Kidney (tissue), 14 donors: ENCODE results near the gene VSTM4. TPM values are rescaled to one million over a fixed set of nuclear protein-coding genes. Genes with fewer than 3 reads are reported as not detected.

Experiments
- DNase-seq, 5 donors: peaks; one replicate each; pipeline ENCODE4 v3.0.0-alpha.2; 2013 to 2020
- FAIRE-seq: peaks from 2 replicates; lab custom pipeline; 2012; peaks lifted over from hg19 to GRCh38; lab: Jason Lieb, UNC
- H3K27ac ChIP-seq, 2 donors: one replicate each; pipeline ENCODE4 v1.7.0; 2013; ENCODE audit warnings: low read depth in 2 of 2, low read length in 2 of 2, inconsistent platforms in 1 of 2
- H3K27me3 ChIP-seq: one replicate; pipeline ENCODE4 v1.7.1; 2013; ENCODE audit warnings: low read length, inconsistent platforms; ENCODE audit not compliant: control insufficient read depth, insufficient read depth
- H3K36me3 ChIP-seq, 3 donors: one replicate each; pipeline versions ENCODE4 v1.7.0 to v1.7.1; 2013; ENCODE audit warnings: low read length in 3 of 3, control low read depth in 1 of 3, inconsistent platforms in 1 of 3; ENCODE audit not compliant: insufficient read depth in 3 of 3, control insufficient read depth in 2 of 3
- H3K4me1 ChIP-seq, 3 donors: one replicate each; pipeline versions ENCODE4 v1.7.0 to v1.7.1; 2013; ENCODE audit warnings: low read length in 3 of 3, inconsistent platforms in 1 of 3, low read depth in 1 of 3; ENCODE audit not compliant: control insufficient read depth in 2 of 3, insufficient read depth in 2 of 3
- H3K4me3 ChIP-seq, 3 donors: one replicate each; pipeline versions ENCODE4 v1.7.0 to v1.8.1; 2013; ENCODE audit warnings: low read length in 3 of 3, control low read depth in 1 of 3, inconsistent platforms in 1 of 3
- H3K9ac ChIP-seq, 3 donors: one replicate each; pipeline versions ENCODE4 v1.7.0 to v1.7.1; 2013; ENCODE audit warnings: low read length in 3 of 3, control low read depth in 1 of 3, inconsistent platforms in 1 of 3
- H3K9me3 ChIP-seq, 3 donors: one replicate each; pipeline versions ENCODE4 v1.7.0 to v1.7.1; 2013; ENCODE audit warnings: low read length in 3 of 3, control low read depth in 1 of 3, inconsistent platforms in 1 of 3; ENCODE audit not compliant: control insufficient read depth in 2 of 3, insufficient read depth in 1 of 3
- CTCF ChIP-seq: IDR thresholded peaks from 3 replicates; pipeline ENCODE4 v1.5.1; 2012; ENCODE audit warnings: mild to moderate bottlenecking, moderate library complexity, borderline replicate concordance; ENCODE audit not compliant: insufficient read depth; ENCODE audit errors: extremely low read depth
- intact Hi-C: fragments of 100-400 bp; cut with DNase I; formaldehyde crosslinking; loops from one replicate; pipeline ENCODE4 v1.11.1; 2022
- polyA plus RNA-seq: library from polyadenylated mRNA; stranded (reverse); fragments of 350-450 nt; fragmentation: Illumina TruSeq; extraction: RNeasy Lipid Tissue Mini Kit (QIAGEN cat#74804); gene quantifications from one replicate; pipeline ENCODE4 v1.2.3, GENCODE V29; 2014; ENCODE audit warnings: low read depth, low replicate concordance; ENCODE audit not compliant: insufficient read depth
- total RNA-seq: library from RNA; stranded (reverse); fragmentation: NEBNext Ultra II Directional; extraction: Animal tissue kit (Norgen Biotek cat#: 25700); gene quantifications from one replicate; pipeline ENCODE4 v1.2.1, GENCODE V29; 2021
- donor health status: control.
- donor health status: control.
- donor health status: control.
- donor health status: control.
- donor health status: control.
- donor health status: DM: yes; HTN: yes; CAD: no.
- donor health status: Normal renal cell carcinoma (clear cell type).

The VSTM4 gene
- total and polyA plus RNA-seq, 2 donors from 2014 or later = 7.4 to 8.5 TPM

GRCh38 chr10:49140304-49141177, 25.2 kb upstream of the VSTM4 start:
- no peaks in the 10 kb centered on the region for H3K36me3 ChIP-seq
- H3K27me3 ChIP-seq = no peaks in the 10 kb centered on the region
- peaks cover 0 to 4% (median 0%) of the 10 kb centered on the region in 3 donors for H3K4me1 ChIP-seq
- no peak overlapping the region for H3K4me3 ChIP-seq
- H3K9me3 ChIP-seq = no peaks in the 10 kb centered on the region
- FAIRE-seq (no peak), DNase-seq (no peak)
- TF ChIP-seq CTCF = no peak
- no peak overlapping the region for H3K27ac ChIP-seq
- no peak overlapping the region for H3K9ac ChIP-seq
- intact Hi-C loops = no loop called here

DNA sequence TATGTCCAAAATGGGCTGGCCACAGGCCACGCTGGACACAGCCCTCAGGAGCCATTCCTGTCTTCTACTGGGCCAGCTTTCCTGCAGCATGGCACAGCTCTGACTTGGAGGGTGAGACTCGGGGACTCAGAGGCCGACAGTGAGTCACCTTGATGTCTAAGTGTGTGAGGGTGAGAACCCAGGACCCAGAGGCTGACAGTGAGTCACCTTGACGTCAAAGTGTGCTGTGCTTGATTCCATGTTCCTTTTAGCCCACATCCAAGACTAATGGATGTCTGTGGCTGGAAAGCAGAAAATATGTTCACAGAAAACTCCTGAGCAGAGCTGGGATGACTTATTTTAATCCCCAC, 24.5 kb upstream of the VSTM4 start:
- Histone ChIP-seq H3K27ac (no peak overlapping the region), H3K4me3 (no peak overlapping the region), H3K27me3 (no peaks in the 10 kb centered on the region), H3K36me3 (no peaks in the 10 kb centered on the region), H3K4me1 (peaks cover 0 to 4% (median 3%) of the 10 kb centered on the region in 3 donors), H3K9me3 (no peaks in the 10 kb centered on the region), H3K9ac (no peak overlapping the region)
- intact Hi-C loops = no loop called here
- DNase-seq (no peak), FAIRE-seq (no peak)
- TF ChIP-seq CTCF = no peak

GRCh38 chr10:49139028-49139845, 23.9 kb upstream of the VSTM4 start:
- H3K27ac ChIP-seq = no peak overlapping the region
- no peak for TF ChIP-seq CTCF
- no peaks in the 10 kb centered on the region for H3K9me3 ChIP-seq
- H3K27me3 ChIP-seq = no peaks in the 10 kb centered on the region
- DNase-seq = peak in 1 of 5 donors; percentile 25
- no peak overlapping the region for H3K9ac ChIP-seq
- H3K4me3 ChIP-seq = no peak overlapping the region
- intact Hi-C loops = no loop called here
- peaks cover 0 to 4% (median 3%) of the 10 kb centered on the region in 3 donors for H3K4me1 ChIP-seq
- no peaks in the 10 kb centered on the region for H3K36me3 ChIP-seq
- no peak for FAIRE-seq
